Posterior cingulate gyrus (tissue), 11 donors: ENCODE data around the gene HNRNPH1.
A peak's percentile ranks its signal among the peaks of the same experiment; 100 is the strongest.

ENCODE experiments used
- DNase-seq, 10 donors: peaks; one replicate each; pipeline versions ENCODE4 v3.0.0 to v3.0.0-alpha.2; 2020 to 2021; ENCODE audit warnings: mixed read lengths in 3 of 10
- intact Hi-C: fragments of 100-400 bp; cut with DNase I; formaldehyde crosslinking; loops from one replicate; pipeline ENCODE4 v1.15.1; 2023

The HNRNPH1 gene

DNA sequence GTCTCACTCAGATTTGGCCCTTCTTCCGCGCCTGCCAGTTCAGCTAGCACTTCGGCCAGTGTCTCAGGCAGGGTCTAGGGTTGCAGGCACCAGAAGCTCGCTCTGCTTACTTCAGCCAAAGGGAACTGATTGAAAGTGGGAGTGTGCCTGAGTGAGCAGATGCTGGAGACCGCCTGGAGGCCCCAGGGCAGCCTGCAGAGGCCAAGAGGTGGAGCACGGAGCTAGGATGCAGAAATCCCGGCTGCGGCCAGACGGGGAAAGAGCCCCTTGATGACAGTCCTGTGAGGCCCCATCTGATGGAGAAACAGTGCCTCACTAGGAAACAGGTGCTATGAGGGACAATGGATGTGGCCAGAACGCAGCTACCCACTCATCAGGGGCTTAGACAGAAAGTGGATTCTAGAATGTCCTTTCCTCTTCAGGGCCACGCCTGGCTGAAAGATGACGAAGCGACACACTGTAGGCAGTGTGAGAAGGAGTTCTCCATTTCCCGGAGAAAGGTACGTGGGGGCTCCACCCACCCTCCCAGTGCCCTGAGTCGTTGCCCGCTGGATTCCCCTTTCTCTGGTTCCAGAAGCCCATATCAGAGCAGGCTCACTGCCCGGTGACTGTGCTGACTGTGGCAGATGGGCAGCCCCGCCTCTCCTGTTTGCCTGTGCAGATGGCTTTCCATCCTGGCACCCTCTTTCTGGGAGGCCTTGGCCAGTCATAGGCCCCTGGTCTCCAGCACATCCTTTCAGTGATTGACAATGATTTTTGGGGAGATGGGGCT lies 16.1 kb downstream of the HNRNPH1 start:
- peak; percentile 61 to 97 (median 76) for DNase-seq
- intact Hi-C loops, result no loop called here

DNA sequence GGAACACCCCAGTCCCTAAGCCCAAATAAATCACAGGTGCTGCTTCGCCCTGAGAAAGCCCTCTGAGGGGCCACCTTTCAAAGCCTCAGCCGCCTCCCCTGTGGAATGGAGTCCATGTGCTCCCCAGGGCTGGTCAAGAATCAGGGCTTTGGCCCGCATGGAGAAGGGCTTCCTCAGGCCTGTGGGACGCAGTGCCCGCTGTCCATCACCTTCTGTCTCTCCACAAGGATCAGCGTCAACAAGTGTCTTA lies 16.6 kb downstream of the HNRNPH1 start:
- intact Hi-C loops, result no loop called here
- DNase-seq, result no peak

DNA sequence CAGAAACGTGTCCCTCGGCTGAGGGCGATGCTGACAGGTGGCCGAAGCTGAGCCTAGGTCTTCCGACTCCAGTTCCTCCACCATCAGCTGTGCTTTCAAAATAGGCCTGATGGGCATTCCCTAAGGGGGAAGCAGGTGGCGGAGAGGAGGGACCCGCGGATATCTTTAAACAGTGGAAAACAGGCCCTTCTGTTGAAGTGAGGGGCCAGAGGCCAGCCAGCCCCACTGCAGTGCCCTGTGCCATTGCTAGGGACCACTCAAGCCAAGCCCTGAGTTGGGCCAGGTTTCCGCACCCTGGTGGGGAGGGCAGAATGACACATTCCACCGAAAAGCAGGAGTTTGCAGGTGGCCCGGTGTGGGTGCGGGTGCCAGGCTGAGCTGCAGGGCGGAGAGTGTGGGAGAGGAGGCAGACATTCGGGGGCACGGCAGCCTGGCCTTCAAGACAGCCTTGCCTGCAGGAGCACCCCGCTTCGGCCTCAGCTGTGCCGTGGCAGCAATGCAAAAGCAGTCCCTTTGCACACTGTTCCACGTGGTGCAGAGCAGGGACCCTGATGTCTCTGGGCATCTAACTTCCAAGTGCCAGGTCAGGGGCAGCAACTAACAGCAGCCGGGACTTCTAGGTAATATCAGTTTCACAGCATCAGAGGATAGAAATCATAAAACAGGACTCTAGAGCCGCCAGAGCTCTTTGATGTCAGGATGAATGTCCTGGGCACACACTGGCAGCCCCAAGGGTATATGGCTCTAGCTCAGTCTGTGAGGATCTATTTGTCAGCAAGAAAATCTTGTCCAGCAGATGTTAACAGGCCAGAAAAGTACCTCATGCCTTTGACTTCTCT lies 17.2 kb downstream of the HNRNPH1 start:
- DNase-seq, result no peak
- intact Hi-C loops, result no loop called here

- intact Hi-C loops, result no loop called here
- peak in 2 of 10 donors; percentile 26 to 40 for DNase-seq
These were observed 18.2 kb downstream of the HNRNPH1 start for GRCh38 chr5:179605026-179605833.

- intact Hi-C loops, result no loop called here
- no peak for DNase-seq
These were observed 20.2 kb downstream of the HNRNPH1 start for GRCh38 chr5:179603308-179603707.

DNA sequence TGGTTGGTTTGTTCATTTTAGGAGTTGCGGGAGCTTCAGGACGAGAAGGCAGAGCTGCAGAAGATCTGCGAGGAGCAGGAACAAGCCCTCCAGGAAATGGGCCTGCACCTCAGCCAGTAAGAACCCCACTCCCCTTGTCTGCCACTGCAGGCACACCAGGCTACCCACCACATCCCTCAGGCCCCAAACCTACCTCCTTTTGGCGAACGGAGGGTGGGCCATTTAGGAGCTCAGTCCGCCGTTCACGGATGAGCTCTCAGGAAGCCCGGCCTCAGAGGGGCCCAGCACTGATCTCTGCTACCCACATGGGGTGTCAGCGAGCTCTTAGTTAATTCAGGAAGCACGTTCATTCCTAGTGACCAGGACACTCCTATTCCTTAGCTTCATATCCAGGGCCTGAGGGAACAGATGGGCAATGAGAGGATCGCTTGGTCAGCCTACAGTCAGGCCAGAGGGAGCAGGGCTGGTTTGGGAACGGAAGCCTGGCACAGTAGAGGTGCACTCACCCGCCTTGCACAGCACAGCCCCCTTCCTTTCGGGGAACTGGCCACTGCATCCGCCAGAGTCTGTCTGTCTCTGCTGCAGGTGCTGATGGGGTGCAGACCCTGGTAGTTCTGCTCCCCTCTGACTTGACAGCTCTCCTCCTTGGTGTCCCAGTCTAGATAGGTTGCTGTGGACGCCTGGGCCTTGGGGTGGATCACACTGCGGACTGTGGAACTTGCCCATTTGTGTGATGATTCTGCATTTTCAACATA lies 21.4 kb downstream of the HNRNPH1 start:
- intact Hi-C loops, result no loop called here
- DNase-seq, result no peak

- DNase-seq, result no peak
- intact Hi-C loops, result no loop called here
These were observed 23.5 kb downstream of the HNRNPH1 start for GRCh38 chr5:179599973-179600372.

GRCh38 chr5:179599566-179599965 lies 23.9 kb downstream of the HNRNPH1 start:
- no peak for DNase-seq
- intact Hi-C loops, result no loop called here

- no peak for DNase-seq
- intact Hi-C loops, result no loop called here
These were observed 24.4 kb downstream of the HNRNPH1 start for GRCh38 chr5:179599100-179599499.

DNA sequence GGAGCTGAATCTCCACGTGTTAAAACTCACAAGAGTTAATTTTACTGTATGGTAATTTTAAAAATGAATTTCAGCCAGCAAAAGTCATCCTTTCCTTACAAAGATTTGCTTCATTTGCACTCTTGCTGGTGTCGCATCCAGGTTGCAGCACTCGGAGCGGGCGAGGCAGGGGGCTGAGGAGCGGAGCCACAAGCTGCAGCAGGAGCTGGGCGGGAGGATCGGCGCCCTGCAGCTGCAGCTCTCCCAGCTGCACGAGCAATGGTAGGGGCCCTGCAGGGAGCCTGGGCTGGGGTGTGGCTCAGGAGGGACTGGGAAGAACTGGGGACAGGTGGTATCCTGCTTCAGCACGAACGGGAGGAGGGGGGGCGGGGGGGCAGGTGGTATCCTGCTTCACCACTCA lies 27.1 kb downstream of the HNRNPH1 start:
- intact Hi-C loops, result no loop called here
- no peak for DNase-seq

DNA sequence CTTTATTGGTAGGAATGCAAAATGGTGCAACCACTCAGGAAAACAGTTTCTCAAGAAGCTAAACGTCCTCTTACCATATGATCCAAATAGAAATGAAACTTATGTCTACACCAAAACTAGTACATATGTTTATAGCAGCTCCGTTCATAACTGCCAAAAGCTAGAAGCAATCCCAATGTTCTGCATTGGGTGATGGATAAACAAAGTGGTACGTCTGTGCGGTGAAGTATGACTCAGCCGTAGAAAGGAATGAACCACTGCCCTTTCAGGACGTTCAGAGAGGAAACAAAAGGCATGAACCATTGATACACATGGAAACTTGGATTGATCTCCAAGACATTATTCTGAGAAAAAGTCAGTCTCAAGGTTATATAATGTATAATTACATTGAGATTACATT lies 27.6 kb downstream of the HNRNPH1 start:
- intact Hi-C loops, result no loop called here

GRCh38 chr5:179588166-179588565 lies 35.3 kb downstream of the HNRNPH1 start:
- intact Hi-C loops, result no loop called here
- peak in 1 of 10 donors; percentile 7 for DNase-seq

More for the DNA sequence above, 27.6 kb downstream of the HNRNPH1 start:
- DNase-seq, result no peak

DNA sequence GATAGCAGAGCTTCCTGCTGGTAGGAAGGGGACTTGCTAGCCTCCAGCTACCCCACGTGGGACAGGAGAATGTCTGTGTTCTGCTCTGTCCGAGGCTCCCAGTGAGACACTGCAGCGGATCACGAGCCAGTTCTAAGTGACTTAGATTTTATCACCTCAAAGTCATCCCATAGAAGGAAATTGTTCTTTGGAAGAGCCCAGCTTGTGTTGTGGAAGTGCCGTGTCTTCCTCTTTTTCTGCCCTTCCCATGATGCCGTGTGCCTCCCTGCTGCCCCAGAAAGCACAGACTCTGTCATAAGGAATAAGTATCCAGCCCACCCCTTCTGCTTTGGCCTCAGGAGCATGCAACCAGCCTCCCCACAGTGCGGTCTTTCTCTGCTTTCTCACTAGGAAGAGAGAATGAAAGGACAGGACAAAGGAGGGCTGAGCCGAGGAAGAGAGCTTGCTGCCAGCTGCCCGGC lies 37.5 kb downstream of the HNRNPH1 start:
- intact Hi-C loops, result no loop called here
- DNase-seq, result peak in 1 of 10 donors; percentile 21

DNA sequence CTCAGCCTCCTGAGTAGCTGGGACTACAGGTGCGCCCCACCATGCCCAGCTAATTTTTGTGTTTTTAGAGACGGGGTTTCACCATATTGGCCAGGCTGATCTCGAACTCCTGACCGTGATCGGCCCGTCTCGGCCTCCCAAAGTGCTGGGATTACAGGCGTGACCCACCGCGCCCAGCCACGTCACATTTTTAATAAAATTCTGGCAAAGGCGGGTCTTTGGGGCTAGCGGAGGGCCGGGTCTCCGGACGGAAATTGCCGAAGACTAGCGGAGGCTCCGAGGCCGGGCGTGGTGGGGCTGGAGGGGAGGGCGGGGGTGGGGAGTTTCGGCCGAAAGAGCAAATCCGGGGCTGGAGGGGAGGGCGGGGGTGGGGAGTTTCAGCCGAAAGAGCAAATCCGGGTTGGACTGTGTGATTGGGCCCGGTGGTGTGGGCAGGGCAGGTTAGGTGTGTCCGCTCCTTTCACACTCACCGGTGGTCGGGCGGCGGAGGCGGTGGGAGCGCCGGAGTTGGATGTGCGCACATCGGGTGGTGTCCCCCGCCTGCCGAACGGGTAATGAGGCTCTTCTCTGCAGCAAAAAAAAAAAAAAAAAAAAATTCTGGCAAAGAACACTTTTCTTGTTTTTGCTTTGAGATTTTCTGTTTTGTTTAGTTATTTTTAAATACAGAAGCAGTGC lies 46.0 kb downstream of the HNRNPH1 start:
- intact Hi-C loops, result no loop called here
- DNase-seq, result peak in 1 of 10 donors; percentile 75

DNA sequence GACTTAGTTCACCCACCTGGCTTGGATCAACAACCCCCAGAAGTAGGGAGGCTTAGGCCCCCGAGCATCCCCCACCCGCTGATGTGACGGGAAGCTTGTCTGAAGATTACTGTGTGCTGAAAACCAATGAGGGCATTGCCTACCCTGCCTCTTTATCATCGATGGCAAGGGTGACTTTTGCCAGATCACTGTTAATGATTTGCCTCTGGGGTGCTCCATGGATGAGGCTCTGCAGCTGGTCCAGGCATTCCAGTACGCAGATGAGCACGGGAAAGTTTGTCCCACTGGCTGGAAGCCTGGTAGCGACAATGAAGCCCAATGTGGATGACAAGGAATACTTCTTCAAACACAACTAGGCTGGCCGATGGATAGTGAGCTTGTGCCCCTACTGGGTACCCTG lies 51.1 kb downstream of the HNRNPH1 start:
- intact Hi-C loops, result no loop called here

DNA sequence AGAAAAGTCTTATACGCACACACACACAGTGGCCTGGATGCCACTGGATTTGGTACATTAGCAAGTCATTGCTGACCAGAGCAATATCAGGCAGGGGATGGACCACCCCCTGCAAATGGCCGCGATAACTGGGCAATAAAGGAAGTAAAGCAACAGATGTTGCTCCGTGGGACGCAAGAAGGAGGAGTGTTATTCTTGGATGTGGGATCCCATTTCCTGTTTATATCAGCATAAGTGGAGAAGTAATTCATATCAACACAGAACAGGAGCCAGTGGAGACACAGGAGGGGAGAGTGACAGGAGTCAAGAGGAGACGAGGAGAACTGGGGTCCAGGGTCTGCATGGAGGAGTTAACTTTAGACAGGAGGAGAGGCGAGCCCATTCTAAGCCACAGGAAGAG lies 54.8 kb downstream of the HNRNPH1 start:
- intact Hi-C loops, result no loop called here
- DNase-seq, result no peak

More for the DNA sequence above, 51.1 kb downstream of the HNRNPH1 start:
- DNase-seq, result peak in 1 of 10 donors; percentile 50

- intact Hi-C loops, result no loop called here
- peak in 1 of 10 donors; percentile 19 for DNase-seq
These were observed 58.9 kb downstream of the HNRNPH1 start for GRCh38 chr5:179564526-179564925.
